Cardiac muscle cell (in vitro differentiated cells and primary cell): ENCODE results near the gene UPF2. TPM values are rescaled to one million over a fixed set of nuclear protein-coding genes. Genes with fewer than 3 reads are reported as not detected.

Experiments used
- DNase-seq, 2 donors: peaks; one replicate each; pipeline versions ENCODE4 v3.0.0 to v3.0.0-alpha.2; 2010 to 2017; ENCODE audit warnings: low read depth in 1 of 2, low spot score in 1 of 2
- H3K27ac ChIP-seq: fragments of 200-600 bp; sonication (generic); 2 replicates; pipeline ENCODE4 v1.5.1; 2016
- H3K27me3 ChIP-seq: fragments of 200-600 bp; sonication (generic); 2 replicates; pipeline ENCODE4 v1.6.0; 2016; ENCODE audit warnings: control low read depth
- H3K36me3 ChIP-seq: fragments of 200-600 bp; sonication (generic); 2 replicates; pipeline ENCODE4 v1.5.1; 2016; ENCODE audit warnings: control low read depth
- H3K4me1 ChIP-seq: fragments of 200-600 bp; sonication (generic); 2 replicates; pipeline ENCODE4 v1.8.1; 2017; ENCODE audit warnings: low read depth, mild to moderate bottlenecking, mixed run types
- H3K4me3 ChIP-seq: fragments of 200-600 bp; sonication (generic); 2 replicates; pipeline ENCODE4 v1.5.1; 2016; ENCODE audit warnings: mild to moderate bottlenecking
- H3K9me3 ChIP-seq: fragments of 200-600 bp; sonication (generic); 2 replicates; pipeline ENCODE4 v1.5.1; 2017; ENCODE audit warnings: low read depth, mild to moderate bottlenecking, control low read depth
- polyA plus RNA-seq: library from polyadenylated mRNA; unstranded; fragments of >200 nt; fragmentation: Nextera tagmentation; extraction: Ambion mirVana; gene quantifications from 2 replicates; pipeline ENCODE4 v1.2.1, GENCODE V29; 2016
- total RNA-seq: library from RNA; depleted of rRNA; stranded (reverse); fragments of >200 nt; gene quantifications from 2 replicates; pipeline ENCODE4 v1.2.3, GENCODE V29; 2016
- TF ChIP-seq, protein P1 (sequence below): IDR thresholded peaks from 2 replicates; pipeline ENCODE4 v1.5.1; 2012; ENCODE audit warnings: low read depth, mild to moderate bottlenecking, low read length

Gene UPF2
- total and polyA plus RNA-seq, 2 experiments from 2014 or later, result 12.8 to 13.2 TPM

DNA sequence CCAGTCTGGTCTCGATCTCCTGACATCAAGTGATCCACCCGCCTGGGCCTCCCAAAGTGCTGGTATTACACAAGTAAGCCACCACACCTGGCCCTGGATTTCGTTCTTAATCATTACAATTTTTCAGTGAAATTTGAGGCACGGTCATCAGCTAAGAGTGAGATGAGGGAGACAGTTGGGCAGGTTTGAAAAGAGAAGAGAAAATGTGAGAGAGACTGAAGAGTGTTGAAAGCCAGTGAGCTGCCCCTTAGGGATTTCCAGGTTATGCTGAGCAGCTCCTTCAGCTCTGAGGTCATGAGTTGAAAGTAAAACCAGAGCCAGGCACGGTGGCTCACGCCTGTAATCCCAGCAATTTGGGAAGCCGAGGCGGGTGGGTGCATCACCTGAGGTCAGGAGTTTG is 5.9 kb upstream of the UPF2 start:
- no peak overlapping the region for H3K4me3 ChIP-seq
- no peaks in the 10 kb centered on the region for H3K9me3 ChIP-seq
- no peaks in the 10 kb centered on the region for H3K36me3 ChIP-seq
- H3K27me3 ChIP-seq, result no peaks in the 10 kb centered on the region
- TF ChIP-seq, protein P1, sequence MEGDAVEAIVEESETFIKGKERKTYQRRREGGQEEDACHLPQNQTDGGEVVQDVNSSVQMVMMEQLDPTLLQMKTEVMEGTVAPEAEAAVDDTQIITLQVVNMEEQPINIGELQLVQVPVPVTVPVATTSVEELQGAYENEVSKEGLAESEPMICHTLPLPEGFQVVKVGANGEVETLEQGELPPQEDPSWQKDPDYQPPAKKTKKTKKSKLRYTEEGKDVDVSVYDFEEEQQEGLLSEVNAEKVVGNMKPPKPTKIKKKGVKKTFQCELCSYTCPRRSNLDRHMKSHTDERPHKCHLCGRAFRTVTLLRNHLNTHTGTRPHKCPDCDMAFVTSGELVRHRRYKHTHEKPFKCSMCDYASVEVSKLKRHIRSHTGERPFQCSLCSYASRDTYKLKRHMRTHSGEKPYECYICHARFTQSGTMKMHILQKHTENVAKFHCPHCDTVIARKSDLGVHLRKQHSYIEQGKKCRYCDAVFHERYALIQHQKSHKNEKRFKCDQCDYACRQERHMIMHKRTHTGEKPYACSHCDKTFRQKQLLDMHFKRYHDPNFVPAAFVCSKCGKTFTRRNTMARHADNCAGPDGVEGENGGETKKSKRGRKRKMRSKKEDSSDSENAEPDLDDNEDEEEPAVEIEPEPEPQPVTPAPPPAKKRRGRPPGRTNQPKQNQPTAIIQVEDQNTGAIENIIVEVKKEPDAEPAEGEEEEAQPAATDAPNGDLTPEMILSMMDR, result no peak
- H3K4me1 ChIP-seq, result no peaks in the 10 kb centered on the region
- DNase-seq, result no peak
- H3K27ac ChIP-seq, result no peak overlapping the region

DNA sequence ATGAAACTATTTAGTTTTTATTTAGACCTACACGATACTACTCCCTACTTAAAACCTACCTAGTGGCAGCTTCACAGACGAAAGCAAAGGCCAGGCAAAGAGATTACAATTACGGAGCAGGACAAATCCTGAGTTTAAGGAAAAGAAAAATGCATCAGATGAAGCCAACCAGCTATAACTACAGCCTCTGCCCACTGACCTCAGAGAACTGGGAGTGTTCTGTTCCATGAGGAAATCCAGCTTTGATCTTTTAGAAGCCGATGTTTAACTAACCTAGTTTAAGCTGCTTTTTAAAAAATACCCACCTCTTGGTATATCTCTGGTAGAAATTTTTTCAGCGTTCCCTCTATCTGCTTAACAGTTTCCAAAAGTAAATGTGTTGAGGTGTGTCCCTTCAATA is 3.0 kb upstream of the UPF2 start:
- Histone ChIP-seq H3K4me1 (peaks cover 8% of the 10 kb centered on the region), H3K27ac (no peak overlapping the region), H3K4me3 (no peak overlapping the region), H3K36me3 (no peaks in the 10 kb centered on the region), H3K9me3 (no peaks in the 10 kb centered on the region), H3K27me3 (no peaks in the 10 kb centered on the region)
- no peak for DNase-seq
- TF ChIP-seq, protein P1, result no peak

DNA sequence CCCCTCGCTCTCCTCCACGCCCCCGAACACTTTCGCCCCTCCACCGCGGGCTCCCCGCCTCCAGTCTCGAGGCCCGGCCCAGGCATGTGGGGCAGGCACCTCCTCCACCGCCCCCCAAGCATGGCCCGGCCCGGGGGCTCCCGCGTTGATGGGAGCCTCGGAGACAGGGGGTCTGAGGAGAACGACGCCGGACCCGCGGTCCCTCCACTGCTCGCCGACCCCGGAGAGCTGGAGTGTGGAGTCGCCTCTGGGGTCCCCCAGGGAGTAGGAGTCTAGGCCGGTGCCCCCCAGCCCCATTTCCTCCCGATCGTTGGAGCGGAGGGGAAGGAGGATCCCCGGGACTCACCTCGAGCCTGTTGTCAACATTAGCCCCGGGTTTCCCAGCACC is 206 bp downstream of the UPF2 start:
- Histone ChIP-seq H3K36me3 (no peaks in the 10 kb centered on the region), H3K4me1 (peaks cover 8% of the 10 kb centered on the region), H3K27ac (peak overlapping the region; percentile 99), H3K4me3 (peak overlapping the region; percentile 68), H3K9me3 (no peaks in the 10 kb centered on the region), H3K27me3 (no peaks in the 10 kb centered on the region)
- peak; percentile 31 to 51 for DNase-seq
- TF ChIP-seq, protein P1, result no peak

GRCh38 chr10:12041766-12042408 is 722 bp downstream of the UPF2 start:
- H3K36me3 ChIP-seq, result no peaks in the 10 kb centered on the region
- peak overlapping the region; percentile 99 for H3K27ac ChIP-seq
- peak overlapping the region; percentile 68 for H3K4me3 ChIP-seq
- H3K27me3 ChIP-seq, result no peaks in the 10 kb centered on the region
- H3K9me3 ChIP-seq, result no peaks in the 10 kb centered on the region
- DNase-seq, result peak; percentile 18 to 31
- H3K4me1 ChIP-seq, result peaks cover 8% of the 10 kb centered on the region
- TF ChIP-seq, protein P1, result no peak

DNA sequence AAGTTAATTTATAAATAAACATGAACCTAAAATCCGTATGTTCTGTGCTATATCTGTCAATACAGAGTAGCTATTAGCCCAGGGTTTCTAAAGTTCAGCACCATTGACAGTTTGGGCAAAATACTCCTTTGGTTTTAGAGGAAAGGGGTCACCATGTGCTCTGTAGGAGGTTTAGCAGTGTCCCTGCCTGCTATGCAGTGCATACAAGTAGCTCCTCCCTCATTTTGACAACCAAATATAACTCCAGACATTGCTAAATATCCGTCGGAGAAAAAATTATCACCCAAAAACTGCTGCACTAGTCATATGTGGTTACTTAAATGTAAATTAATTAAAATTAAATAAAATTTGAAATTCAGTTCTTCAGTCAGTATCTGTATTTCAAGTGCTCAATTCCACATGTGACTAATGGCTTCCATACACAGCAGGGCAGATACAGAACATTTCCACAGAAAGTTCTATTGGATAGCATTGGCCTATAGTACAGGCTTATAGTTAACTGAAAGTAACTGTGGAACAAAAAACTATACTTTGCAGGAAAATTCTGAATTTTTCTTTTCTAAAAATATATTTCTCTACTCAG is 6.4 kb downstream of the UPF2 start:
- no peaks in the 10 kb centered on the region for H3K27me3 ChIP-seq
- H3K4me3 ChIP-seq, result no peak overlapping the region
- H3K36me3 ChIP-seq, result peaks cover 3% of the 10 kb centered on the region
- DNase-seq, result no peak
- H3K27ac ChIP-seq, result peak overlapping the region; percentile 77
- H3K9me3 ChIP-seq, result no peaks in the 10 kb centered on the region
- TF ChIP-seq, protein P1, result no peak
- peaks cover 2% of the 10 kb centered on the region for H3K4me1 ChIP-seq
